Activated T-helper 1 cell treated with Interleukin-2 at 50 U/mL for 16 hours (primary cell): Measurements from ENCODE around the gene RNF187.
"Not testable (repeated sequence)": the region's sequence is repeated elsewhere in the genome, so short reads cannot be mapped to it uniquely, and the experiment has no call there.

Experiments
- DNase-seq: peaks from one replicate; pipeline ENCODE4 v3.0.0-alpha.2; 2020; ENCODE audit warnings: low read depth

Gene RNF187

DNA sequence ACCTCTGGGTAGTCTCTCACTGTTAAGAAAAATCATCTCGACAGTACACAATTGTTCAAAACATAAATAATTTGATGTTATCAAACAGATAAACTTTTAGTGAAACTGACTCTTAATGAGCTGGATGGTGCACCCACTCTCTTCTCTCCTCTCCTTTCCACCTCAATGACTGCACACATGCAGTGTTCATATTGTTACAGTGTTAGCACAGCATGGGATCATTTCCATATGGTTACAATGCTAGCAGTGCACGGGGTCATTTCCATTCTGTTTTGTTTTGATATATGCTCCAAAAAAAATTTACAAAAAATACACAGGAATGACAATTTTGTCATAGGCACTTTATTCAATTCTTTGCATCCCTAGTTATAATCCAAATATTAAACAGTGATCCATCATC is 26.4 kb upstream of the RNF187 start:
- DNase-seq, result no peak

DNA sequence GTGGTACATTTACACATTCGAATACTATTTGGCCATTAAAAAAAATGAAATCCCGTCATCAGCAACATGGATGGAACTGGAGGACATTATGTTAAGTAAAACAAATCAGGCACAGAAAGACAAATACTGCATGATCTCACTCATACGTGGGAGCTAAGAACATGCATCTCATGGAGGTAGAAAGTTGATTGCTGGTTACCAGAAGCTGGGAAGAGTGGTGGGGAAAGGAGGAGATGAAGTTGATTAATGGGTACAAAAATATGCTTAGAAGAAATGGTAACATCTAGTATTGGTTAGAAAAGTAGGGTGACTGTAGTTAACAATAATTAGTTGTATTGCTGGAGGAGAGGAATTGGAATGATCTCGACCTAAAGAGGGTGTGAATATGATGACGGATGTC is 24.6 kb upstream of the RNF187 start:
- DNase-seq, result no peak

DNA sequence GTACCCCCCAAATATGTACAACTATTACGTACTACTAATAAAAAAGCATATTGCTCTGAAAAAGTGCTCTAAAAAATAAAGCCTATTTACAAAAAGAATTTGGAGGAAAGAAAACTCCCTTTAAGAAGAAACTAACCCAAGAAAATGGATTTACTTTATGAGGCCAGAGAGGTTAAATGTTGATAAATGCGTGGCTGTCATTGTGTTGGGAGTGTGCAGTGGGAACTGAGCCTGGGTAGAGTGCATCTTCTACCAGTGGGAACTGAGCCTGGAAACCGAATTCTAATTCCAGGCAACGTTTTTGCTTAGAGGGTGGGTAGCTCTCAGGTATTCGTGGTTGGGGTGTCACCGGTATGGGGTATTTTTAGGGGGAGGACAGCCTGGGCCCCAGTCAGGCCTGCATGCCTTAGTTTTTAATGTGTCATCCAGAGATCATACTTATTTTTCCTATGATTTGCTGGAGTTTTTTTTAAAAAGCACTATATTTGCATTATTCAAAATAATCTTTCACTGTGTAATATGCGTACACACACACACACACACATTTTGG is 24.1 kb upstream of the RNF187 start:
- no peak for DNase-seq

DNA sequence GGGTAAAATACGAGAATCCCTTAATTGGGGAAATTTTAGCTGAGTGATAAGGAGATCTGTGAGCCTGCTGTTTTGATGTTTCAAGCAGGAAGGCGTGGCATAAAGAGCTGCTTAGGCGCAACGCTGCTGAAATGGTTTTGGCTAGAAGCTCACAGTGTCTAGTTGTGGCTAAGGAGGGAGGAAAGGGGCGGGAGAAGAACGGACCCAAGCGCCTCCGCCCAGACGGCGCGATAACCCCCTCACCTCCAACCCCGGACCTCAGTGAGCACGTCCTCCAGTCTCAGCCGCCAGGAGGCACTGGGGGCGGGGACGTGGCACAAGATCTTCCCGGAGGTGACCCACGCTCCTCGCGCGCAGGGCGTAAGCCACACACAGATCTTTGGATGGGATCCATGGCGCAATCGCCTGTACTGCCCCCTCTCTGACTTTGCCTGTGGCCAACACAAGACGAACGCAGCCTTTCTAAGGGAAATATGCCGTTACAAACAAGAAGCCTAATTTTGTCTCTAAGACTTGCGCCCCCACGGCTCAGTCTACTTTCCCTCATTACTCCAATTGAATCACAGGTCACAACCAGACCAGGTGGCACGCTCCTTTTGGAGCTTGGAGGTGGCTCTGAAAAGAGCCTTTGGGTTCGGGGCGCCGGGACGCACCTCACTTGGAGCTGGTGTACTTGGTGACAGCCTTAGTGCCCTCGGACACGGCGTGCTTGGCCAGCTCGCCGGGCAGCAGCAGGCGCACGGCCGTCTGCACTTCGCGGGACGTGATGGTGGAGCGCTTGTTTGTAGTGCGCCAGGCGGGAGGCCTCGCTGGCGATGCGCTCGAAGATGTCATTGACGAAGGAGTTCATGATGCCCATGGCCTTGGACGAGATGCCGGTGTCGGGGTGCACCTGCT is 23.4 kb upstream of the RNF187 start:
- no peak for DNase-seq

DNA sequence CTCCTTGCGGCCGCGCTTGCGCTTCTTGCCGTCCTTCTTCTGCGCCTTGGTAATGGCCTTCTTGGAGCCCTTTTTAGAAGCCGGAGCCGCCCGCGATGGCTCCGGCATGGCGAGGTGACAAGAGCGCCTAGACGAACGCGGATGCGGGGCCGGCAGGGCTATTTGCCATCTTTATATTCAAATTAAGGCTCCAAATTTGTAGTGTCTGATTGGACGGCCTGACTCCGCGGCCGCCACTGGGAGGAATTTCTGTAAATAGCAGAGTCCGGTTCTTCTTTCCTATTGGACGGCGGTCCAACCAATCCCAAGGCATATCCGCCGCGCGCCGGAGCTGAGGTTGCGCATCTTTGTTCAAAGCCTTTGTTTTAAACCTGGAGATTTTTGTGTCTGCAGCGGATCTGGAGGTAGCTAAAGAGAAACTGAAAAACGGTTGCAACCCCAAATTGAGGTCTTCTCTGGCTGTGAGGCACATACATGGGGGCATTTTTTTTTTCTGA is 22.6 kb upstream of the RNF187 start:
- DNase-seq, result peak; percentile 83

DNA sequence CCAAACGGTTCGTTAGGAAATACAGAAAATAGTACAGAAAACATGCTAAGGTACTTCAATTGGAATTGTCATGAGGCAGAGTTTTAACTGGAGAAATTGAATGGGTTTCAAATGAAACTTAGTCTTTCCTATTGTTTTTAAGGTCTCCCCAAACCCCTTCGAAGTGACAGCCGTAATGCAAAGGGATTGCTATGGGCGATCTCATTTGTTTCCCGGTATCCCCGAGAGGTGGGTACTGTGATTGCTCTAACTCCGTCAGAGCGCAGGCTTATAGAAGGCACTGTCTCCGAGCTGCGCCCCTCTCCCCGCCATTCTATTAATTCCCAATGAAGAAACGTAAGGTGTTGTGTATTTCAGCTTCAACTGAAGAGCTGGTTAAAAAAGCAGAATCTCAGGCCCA is 22.0 kb upstream of the RNF187 start:
- DNase-seq, result no peak

DNA sequence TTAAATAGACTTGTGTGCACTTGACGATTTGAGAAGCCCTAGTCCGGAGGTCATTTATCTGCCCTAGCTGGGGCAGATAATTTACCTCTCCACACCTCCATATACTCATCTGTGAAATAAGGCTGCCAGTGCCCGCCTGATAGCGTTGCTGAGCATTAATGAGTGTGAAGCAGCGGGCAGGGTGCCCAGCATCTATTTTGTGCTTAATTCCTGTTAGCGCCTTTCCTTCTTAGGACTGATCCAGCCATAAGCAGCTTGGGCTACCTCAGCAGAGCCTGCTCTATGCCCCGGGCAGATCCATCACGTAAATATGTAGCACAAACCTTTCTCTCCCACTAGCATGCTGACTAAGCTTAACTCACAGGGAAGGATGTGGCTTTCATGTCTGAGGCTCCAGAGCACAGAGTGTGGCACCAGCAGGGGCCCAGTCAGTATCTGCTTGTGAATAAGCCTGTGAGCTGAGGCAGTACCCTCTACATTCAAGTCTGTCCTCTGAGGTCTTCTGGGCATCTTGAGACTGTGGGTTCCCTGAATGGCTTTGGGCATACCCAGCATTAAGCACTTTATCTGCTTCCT is 21.5 kb upstream of the RNF187 start:
- no peak for DNase-seq

DNA sequence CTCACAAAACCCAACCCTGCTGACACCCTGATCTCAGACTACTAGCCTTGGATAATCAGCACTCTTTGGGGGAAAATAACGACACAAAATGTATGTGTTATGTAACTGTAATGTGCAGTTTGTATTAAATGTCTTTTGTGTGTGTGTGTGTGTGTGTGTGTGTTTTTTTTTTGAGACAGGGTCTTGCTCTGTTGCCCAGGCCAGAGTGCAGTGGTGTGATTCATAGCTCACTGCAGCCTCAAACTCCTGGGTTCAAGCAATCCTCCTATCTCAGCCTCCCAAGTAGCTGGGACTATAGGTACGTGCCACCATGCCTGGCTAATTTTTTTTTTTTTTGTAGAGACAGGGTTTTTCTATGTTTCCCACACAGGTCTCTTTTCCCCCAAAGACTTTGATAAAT is 19.0 kb upstream of the RNF187 start:
- DNase-seq, result not testable (repeated sequence)

DNA sequence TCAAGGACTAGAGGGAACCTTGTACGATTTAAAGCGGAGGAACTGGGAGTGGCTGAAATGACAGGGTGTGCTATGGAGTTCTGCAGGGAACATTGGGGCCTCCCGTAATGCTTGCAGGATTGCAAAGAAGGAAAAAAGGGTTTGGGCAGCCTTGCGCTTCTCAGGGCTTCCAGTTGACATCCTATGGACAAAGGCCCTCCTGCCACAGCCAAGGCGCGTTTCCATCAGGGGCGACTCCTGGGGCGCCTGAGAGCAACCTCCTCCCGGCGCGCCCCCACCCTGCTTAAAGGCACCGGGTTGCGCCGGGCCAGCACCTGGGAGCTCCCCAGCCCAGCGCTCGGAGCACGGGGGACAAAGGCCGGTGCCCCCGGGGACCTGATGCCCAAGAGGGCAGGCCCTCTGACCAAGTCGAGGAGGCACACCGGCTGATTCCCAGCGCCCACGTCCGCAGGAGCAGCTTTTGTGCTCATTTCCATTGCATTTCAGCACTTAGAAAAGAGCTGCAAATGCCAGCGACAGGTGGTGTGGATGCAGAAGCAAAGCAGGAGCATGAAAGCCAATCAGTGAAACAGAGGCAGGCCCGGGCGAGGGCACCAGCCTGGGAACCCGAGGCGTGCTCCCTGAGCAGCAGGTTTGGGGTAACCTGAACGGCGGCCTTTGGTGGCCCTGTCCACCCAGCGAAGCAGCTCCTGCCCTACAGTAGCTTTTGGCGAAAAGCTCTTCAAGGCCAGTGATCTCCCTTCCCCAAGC is 17.6 kb upstream of the RNF187 start:
- no peak for DNase-seq

DNA sequence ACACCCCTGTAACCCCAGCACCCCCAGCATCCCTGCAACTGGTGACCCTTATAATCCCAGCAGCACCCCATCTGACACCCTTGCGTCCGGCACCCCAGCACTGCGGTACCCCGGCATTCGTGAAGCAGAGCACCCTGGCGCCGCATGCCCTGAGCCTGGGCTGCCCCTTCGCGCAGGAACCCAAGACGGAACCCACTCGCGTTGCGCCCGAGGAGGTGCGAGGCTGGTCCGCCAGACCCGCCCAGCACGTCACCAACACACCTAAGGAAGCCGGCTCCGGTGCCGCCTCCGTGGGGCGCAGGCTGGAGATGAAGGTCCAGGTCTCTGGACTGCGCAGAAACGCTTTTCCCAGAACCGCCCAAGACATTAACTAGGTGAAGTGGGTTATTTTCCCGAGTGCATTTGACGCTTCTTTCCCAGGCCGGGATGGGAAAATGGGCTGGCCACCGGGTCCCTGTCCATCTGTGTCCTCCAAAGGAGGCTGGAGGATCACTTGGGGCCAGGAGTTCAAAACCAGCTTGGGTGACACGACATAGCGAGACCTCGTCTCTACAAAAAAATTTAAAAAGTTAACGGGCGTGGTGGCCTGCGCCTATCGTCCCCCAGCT is 15.9 kb upstream of the RNF187 start:
- no peak for DNase-seq

DNA sequence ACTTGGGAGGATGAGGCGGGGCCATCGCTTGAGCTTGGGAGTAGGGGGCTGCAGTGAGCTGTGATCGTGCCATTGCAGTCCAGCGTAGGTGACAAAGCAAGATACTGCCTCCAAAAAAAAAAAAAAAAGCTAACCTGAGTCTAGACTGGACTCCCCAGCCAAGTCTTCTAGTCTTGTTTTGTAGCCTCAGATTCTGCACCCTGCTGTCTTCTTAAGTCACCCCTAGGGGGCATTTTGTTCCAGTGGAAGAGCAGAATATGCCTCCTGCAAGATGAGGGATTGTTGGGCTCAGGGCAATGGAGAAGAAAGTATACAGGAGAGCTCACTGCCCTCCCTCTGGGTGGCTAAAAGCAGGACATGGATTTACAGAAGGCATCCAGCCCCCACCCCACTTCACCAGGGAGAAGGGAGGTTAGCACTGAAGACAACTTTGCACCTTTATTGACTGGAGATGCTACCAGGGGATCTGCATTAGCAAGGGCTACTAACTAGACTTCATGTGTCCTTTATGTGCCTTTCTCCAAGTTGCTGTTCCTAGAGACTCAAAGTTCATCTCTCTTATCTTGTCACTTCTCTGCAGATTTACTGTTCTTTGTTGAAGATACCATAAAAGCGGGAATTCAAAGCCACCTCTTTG is 15.3 kb upstream of the RNF187 start:
- DNase-seq, result no peak

DNA sequence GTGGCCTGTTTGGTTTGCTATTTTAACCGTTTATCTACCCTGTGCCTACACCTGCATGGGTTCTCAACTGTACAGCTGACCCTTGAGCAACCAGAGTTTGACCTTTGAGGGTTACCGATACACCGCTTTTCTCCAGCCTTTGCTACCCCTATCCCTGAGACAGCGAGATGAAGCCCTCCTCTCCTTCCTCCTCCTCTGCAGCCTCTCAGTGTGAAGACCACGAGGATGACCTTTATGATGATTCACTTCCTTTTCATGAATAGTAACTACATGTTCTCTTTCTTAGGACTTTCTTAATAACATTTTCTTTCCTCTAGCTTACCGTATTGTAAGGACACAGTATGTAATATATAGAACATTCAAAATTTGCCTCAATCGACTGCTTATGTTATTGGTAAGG is 14.5 kb upstream of the RNF187 start:
- DNase-seq, result no peak

DNA sequence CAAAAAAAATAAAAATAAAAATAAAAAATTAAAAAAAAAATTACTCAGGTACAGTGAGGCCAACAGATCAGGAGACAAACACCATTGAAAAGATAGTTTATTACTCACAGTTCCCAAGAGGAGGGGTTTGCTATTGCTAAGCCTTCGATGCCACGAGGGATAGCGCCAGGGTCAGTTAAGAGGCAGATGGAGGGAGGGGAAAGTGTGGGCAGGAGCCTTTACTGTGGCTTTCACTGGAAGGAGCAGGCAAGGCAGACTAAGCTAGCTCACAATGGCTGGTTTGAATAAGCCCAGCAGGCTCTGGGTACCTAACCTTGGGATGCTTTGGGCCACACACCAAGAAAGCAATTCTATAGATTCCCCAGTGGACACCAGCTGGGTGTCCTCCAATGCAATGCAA is 12.7 kb upstream of the RNF187 start:
- no peak for DNase-seq

DNA sequence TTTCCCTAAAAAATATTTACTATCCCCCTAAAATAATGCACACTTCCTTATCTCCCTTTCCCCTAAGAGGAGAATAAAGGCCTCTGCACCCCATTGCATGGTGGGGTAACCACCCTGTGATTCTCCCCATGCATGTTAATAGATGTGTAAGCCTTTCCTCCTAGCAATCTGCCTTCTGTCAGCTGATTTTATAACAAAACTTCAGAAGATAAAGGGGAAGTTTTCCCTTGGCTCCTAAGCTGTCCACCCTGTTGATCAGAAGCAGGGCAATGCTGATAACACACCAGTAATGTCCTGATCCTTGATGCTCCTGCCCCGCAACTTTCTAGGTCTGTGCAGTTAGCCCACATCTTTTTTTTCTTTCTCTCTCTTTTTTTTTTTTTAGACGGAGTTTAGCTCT is 11.4 kb upstream of the RNF187 start:
- no peak for DNase-seq

DNA sequence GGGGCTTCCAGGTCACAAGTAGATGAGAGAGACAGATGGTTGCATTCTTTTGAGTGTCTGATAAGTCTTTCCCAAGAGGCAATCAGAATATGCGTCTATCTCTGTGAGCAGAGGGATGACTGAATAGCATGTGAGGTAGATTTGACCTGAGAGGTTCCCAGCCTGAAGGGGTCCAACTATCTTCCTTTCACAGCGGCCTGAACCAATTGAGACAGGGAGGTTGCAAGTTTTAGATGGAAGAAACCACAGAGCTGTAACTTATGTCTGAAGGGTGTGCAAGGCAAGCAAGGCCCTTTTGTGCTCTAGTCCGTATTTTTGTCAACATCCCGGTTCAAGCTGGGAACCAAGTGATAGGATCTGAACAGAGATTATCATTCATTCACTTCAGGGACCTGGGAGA is 9.9 kb upstream of the RNF187 start:
- DNase-seq, result no peak

DNA sequence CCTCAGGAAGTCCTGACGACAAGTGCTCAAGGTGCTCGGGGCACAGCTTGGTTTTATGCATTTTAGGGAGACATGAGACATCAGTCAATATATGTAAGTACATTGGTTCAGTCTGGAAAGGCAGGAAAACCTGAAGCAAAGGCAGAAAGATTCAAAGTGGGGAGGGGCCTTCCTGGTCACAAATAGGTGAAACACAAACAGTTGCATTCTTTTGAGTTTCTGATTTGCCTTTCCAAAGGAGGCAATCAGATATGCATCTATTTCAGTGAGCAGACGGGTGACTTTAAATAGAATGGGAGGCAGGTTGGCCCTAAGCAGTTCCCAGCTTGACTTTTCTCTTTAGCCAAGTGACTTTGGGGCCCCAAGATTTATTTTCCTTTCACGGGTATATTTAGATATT is 8.9 kb upstream of the RNF187 start:
- DNase-seq, result no peak

DNA sequence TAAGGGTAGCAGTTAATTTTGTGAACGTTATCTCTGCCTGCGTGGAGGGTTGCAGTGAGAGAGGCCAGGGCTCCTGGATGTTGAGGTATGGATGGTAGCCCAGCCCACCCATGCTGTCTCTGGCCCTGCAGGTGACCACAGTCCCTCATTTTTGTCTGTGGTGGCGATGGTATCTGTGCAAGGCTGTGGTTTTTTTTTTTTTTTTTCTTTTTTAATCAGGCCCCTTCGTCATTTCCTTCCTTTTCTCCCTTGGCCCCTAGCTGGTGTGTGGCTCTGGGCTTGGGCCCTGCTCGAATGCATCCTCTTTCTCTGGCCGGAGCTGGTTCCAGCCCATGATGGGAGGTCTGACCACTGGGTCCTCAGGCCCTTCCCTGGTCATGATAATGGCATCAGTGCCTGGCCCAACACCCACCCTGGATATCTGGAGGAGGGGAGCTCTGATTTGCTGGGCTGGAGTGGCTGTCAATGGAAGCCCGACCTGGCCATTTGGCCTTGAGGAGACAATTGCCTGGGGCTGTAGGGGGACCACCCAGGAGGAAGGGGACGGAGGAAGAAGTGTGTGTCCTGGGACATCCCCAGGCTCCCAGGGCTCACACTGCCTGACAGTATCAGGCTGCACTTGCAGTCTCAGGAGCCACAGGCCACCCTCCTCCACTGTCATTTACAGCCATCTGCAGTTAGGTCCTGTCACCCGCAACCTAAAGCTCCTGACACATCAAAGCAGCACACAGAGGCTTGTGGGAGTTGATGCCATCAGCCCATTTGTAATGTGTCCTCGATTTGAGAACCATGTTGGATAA is 8.1 kb upstream of the RNF187 start:
- no peak for DNase-seq

DNA sequence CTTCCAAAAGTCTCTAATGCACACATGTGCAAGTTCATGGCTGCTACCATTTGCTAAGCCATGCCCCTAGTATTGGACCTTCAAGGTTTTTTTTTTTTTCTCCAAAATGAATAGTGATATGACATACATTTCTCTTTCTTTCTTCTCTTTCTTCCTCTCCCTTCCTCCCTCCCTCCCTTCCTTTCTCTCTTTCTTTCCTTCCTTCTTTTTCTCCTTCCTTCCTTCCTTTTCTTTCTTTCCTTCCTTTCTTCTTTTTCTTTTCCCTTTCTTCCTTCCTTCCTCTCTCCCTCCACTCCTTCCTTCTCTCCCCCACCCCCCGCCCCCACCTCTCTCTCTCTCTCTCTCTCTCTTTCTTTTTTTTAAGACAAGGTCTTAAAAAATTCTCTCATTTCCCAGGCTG is 3.4 kb upstream of the RNF187 start:
- DNase-seq, result no peak

DNA sequence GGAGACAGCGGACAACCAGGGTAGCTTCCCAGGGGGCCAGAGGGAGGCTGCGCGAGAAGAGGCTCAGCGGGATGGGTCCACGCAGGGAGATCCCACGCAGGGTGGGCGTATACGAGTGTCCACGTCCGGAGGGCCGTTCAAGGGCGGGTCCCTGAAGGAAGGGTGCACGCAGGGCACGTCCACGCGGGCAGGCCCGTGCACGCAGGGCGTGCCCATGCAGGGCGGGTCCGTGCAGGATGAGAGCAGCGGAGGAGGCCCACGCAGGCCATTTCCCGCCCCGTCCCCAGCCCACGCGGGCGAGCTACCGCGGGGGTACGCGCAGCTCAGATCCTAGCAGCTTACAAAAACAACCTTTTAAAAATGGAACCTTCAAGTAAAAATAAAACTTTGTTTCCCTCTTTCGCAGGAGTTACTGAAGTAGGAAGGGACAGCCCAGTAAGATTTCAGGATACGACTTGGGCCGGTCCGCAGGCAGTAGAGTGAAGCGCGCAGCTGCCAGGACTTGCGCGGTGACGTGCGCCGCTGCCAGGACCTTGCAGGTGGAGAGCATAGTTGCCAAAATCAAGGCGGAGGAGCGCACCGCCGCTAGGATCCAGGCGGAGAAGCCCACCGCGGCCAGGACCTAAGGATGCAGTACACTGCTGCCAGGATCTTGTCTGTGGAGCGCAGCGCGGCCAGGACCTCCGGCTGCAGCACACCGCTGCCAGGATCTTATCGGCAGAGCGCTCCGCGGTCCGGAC is 416 bp upstream of the RNF187 start:
- DNase-seq, result peak; percentile 71

DNA sequence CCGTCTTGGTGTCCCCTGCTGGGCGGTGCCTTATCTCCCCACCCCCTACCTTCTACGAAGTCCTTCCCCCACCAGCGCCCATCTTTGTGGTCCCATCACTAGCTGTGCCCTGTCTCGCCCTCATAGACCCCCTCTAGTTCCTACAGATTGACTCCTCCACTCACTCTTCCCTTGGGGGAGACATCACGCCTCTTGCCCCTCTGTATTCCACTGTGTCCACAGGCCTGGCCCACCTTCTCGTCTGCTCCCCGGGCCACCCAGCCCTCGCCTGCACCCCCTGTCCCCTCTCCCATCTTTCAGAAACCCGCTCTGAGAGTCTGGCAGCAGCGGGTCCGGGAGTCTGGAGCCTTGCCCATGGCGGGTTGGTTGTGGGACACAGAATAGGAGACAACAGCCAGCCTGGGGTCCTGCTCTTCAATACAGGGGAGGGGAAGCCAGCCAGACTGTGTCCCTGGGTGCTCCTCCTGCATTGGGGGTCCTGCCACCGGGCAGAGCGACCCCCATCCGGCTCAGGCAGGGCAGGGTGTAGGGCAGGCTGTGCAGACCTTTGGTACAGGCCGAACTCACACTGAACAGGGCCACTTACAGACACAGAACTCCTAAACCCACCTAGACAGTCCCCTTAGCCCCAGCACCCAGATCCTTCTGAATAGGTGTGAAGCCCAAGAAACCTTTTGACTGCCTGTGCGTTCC is 1.1 kb downstream of the RNF187 start:
- DNase-seq, result no peak
